Mesenchymal stem cell (in vitro differentiated cells and primary cell): Measurements from ENCODE around the gene MAN2B2.

Experiments used
- DNase-seq: peaks from one replicate; pipeline ENCODE4 v3.0.0-alpha.2; 2013
- H2AFZ ChIP-seq: one replicate; pipeline ENCODE4 v1.6.1; 2013; ENCODE audit warnings: low read depth, mild to moderate bottlenecking, control low read depth, inconsistent platforms, low read length, moderate library complexity
- H2AK5ac ChIP-seq: 2 replicates; pipeline ENCODE4 v1.6.1; 2013; ENCODE audit warnings: low read length, moderate library complexity, mild to moderate bottlenecking, inconsistent platforms; ENCODE audit not compliant: severe bottlenecking
- H2BK120ac ChIP-seq: one replicate; pipeline ENCODE4 v1.6.1; 2013; ENCODE audit warnings: low read depth, mild to moderate bottlenecking, inconsistent platforms, low read length, moderate library complexity
- H2BK12ac ChIP-seq, 2 experiments: one replicate each; pipeline ENCODE4 v1.6.1; 2013; ENCODE audit warnings: inconsistent platforms in 2 of 2, low read length in 2 of 2, mild to moderate bottlenecking in 2 of 2, moderate library complexity in 2 of 2, control low read depth in 1 of 2
- H2BK15ac ChIP-seq: one replicate; pipeline ENCODE4 v1.6.1; 2013; ENCODE audit warnings: mild to moderate bottlenecking, low read depth, inconsistent platforms; ENCODE audit not compliant: poor library complexity, severe bottlenecking
- H2BK5ac ChIP-seq: 2 replicates; pipeline ENCODE4 v1.6.1; 2013; ENCODE audit warnings: low read depth, mild to moderate bottlenecking, low read length, control low read depth, inconsistent platforms; ENCODE audit not compliant: poor library complexity, severe bottlenecking
- H3K14ac ChIP-seq, 2 experiments: one replicate each; pipeline ENCODE4 v1.6.1; 2013; ENCODE audit warnings: inconsistent platforms in 2 of 2, low read length in 2 of 2, control low read depth in 1 of 2, mild to moderate bottlenecking in 1 of 2, moderate library complexity in 1 of 2
- H3K18ac ChIP-seq, 2 experiments: one replicate each; pipeline ENCODE4 v1.6.1; 2013; ENCODE audit warnings: inconsistent platforms in 2 of 2, low read length in 2 of 2, control low read depth in 1 of 2, low read depth in 1 of 2, mild to moderate bottlenecking in 1 of 2
- H3K23ac ChIP-seq, 2 experiments: one replicate each; pipeline ENCODE4 v1.6.1; 2013; ENCODE audit warnings: inconsistent platforms in 2 of 2, low read length in 2 of 2, mild to moderate bottlenecking in 2 of 2, moderate library complexity in 2 of 2, control low read depth in 1 of 2
- H3K27ac ChIP-seq: 2 replicates; pipeline ENCODE4 v1.5.1; 2013; ENCODE audit warnings: mild to moderate bottlenecking, moderate library complexity, low read length, control low read depth, inconsistent platforms; ENCODE audit not compliant: poor library complexity, severe bottlenecking
- H3K27me3 ChIP-seq, 2 experiments: 2 replicates each; pipeline versions ENCODE4 v1.6.1 to v1.7.0; 2013; ENCODE audit warnings: low read length in 2 of 2, mild to moderate bottlenecking in 2 of 2, moderate library complexity in 2 of 2, control low read depth in 1 of 2, inconsistent platforms in 1 of 2; ENCODE audit not compliant: control insufficient read depth in 1 of 2, insufficient read depth in 1 of 2
- H3K36me3 ChIP-seq, 2 experiments: 2 replicates each; pipeline versions ENCODE4 v1.6.1 to v1.7.0; 2013; ENCODE audit warnings: low read length in 2 of 2, control low read depth in 1 of 2, inconsistent platforms in 1 of 2, low read depth in 1 of 2, mild to moderate bottlenecking in 1 of 2; ENCODE audit not compliant: insufficient read depth in 2 of 2, control insufficient read depth in 1 of 2
- H3K4ac ChIP-seq, 2 experiments: one replicate each; pipeline ENCODE4 v1.6.1; 2013; ENCODE audit warnings: inconsistent platforms in 2 of 2, low read length in 2 of 2, mild to moderate bottlenecking in 2 of 2, moderate library complexity in 2 of 2, control low read depth in 1 of 2, low read depth in 1 of 2
- H3K4me1 ChIP-seq: 2 replicates; pipeline ENCODE4 v1.6.1; 2013; ENCODE audit warnings: low read depth, low read length, control low read depth; ENCODE audit not compliant: control insufficient read depth, insufficient read depth
- H3K4me2 ChIP-seq: 2 replicates; pipeline ENCODE4 v1.6.1; 2013; ENCODE audit warnings: low read length, mild to moderate bottlenecking, inconsistent platforms; ENCODE audit not compliant: poor library complexity, severe bottlenecking
- H3K4me3 ChIP-seq, 2 experiments: 2 replicates each; pipeline versions ENCODE4 v1.5.1 to v1.7.0; 2013; ENCODE audit warnings: low read length in 2 of 2, mild to moderate bottlenecking in 2 of 2, control low read depth in 1 of 2, low read depth in 1 of 2; ENCODE audit not compliant: insufficient read depth in 1 of 2
- H3K79me1 ChIP-seq: replicated peaks from 2 replicates; pipeline ENCODE4 v1.6.1; 2013; ENCODE audit warnings: mild to moderate bottlenecking, control low read depth, low read length, inconsistent platforms; ENCODE audit not compliant: poor library complexity, severe bottlenecking
- H3K9ac ChIP-seq: 2 replicates; pipeline ENCODE4 v1.7.0; 2013; ENCODE audit warnings: mild to moderate bottlenecking, low read length, moderate library complexity
- H3K9me3 ChIP-seq: 2 replicates; pipeline ENCODE4 v1.7.0; 2013; ENCODE audit warnings: mild to moderate bottlenecking, low read length; ENCODE audit not compliant: control insufficient read depth
- H4K8ac ChIP-seq: one replicate; pipeline ENCODE4 v1.6.1; 2013; ENCODE audit warnings: inconsistent platforms, mild to moderate bottlenecking, low read length, moderate library complexity
- H4K91ac ChIP-seq: one replicate; pipeline ENCODE4 v1.6.1; 2013; ENCODE audit warnings: mild to moderate bottlenecking, low read length, inconsistent platforms
- WGBS: methylation state at CpG from one replicate; pipeline ENCODE4 v1.1.7; 2013; ENCODE audit warnings: mixed read lengths; 5-methylcytosine and 5-hydroxymethylcytosine counted together

The MAN2B2 gene

DNA sequence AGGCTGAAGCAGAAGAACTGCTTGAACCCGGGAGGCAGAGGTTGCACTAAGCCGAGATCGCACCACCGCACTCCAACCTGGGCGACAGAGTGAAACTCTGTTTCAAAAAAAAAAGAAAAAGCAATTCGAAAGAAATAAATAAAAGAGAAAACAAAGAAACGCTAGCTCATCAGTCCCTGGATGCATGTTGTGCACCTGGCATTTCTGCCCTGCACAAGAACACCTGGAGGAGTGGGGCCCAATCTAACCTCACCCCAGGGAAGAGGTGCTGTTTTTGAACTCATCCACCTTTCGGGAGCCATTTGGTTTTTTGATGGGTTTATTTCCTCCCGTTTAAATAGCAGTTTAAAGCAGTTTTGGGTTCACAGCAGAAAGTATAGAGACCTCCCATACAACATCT is 59.8 kb downstream of the MAN2B2 start:
- H2BK15ac ChIP-seq: no peak overlapping the region
- 97% methylated on average over 8 of the region's 9 CpGs for WGBS
- H3K27ac ChIP-seq: no peak overlapping the region
- no peak overlapping the region for H4K91ac ChIP-seq
- H3K4ac ChIP-seq: no peak overlapping the region
- H2BK12ac ChIP-seq: no peak overlapping the region
- no peak overlapping the region for H3K9ac ChIP-seq
- no peak overlapping the region for H3K4me3 ChIP-seq
- no peaks in the 10 kb centered on the region for H3K27me3 ChIP-seq
- no peak overlapping the region for H3K14ac ChIP-seq
- no peak overlapping the region for H4K8ac ChIP-seq
- H3K23ac ChIP-seq: no peak overlapping the region
- H3K79me1 ChIP-seq: no peaks in the 10 kb centered on the region
- no peak for DNase-seq
- H3K9me3 ChIP-seq: no peaks in the 10 kb centered on the region
- no peaks in the 10 kb centered on the region for H3K36me3 ChIP-seq
- no peak overlapping the region for H2AK5ac ChIP-seq
- H3K4me1 ChIP-seq: no peaks in the 10 kb centered on the region
- H3K18ac ChIP-seq: no peak overlapping the region
- no peak overlapping the region for H3K4me2 ChIP-seq
- no peak overlapping the region for H2BK5ac ChIP-seq
- H2AFZ ChIP-seq: no peak overlapping the region
- H2BK120ac ChIP-seq: no peak overlapping the region

- Histone ChIP-seq H2AK5ac (no peak overlapping the region), H3K4me1 (peaks cover 8% of the 10 kb centered on the region), H2BK12ac (no peak overlapping the region), H3K9me3 (no peaks in the 10 kb centered on the region), H3K9ac (no peak overlapping the region), H2BK5ac (no peak overlapping the region), H3K23ac (no peak overlapping the region), H3K27ac (no peak overlapping the region), H3K36me3 (peaks cover 9 to 19% of the 10 kb centered on the region in 2 experiments), H4K91ac (no peak overlapping the region), H3K18ac (no peak overlapping the region), H4K8ac (no peak overlapping the region), H2AFZ (no peak overlapping the region), H3K4me3 (no peak overlapping the region), H3K79me1 (peaks cover 6% of the 10 kb centered on the region), H3K4me2 (no peak overlapping the region), H2BK120ac (no peak overlapping the region), H2BK15ac (no peak overlapping the region), H3K4ac (no peak overlapping the region), H3K27me3 (no peaks in the 10 kb centered on the region), H3K14ac (no peak overlapping the region)
- WGBS: 95% methylated on average over 12 of the region's 14 CpGs
- DNase-seq: no peak
Observed at GRCh38 chr4:6639137-6639680, 64.2 kb downstream of the MAN2B2 start.

DNA sequence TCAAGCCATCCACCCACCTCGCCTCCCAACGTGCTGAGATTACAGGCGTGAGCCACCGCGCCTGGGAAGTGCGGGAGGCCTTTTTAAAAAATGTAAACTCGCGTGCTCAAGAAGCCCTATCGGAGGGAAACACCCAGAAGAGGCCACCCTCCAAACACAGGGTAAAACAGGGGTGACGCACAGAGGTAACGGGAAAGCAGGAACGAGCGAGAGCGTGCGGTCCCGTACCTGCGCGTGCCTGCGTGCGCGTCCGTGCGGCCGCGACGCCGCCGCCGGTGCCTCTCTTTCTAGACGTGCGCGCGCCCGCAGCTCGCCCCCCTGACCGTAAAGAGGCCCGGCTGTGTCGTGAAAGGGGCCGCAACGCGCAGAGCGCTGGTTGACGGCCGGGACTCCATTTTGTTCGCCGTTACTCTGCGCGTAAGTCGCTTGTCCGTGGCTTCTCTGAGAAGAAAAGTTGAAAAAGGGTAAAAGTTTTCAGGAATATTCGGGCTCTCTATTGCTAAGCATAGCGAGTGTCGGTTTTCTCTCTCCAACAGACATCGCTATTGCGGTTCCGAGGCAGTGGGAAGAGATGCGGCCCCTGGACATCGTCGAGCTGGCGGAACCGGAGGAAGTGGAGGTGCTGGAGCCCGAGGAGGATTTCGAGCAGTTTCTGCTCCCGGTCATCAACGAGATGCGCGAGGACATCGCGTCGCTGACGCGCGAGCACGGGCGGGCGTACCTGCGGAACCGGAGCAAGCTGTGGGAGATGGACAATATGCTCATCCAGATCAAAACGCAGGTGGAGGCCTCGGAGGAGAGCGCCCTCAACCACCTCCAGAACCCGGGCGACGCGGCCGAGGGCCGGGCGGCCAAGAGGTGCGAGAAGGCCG is 65.5 kb downstream of the MAN2B2 start, which contains the start of gene MRFAP1:
MRFAP1 (plus strand) TSS at position 394 of the 872 bp plus-strand sequence; CDS start at position 572, 178 bp downstream.
- DNase-seq: peak; percentile 94
- H3K27ac ChIP-seq: peak within 1 kb of the TSS; percentile 93
- peak within 1 kb of the TSS; percentile 67 for H2AFZ ChIP-seq
- H4K8ac ChIP-seq: peak within 1 kb of the TSS; percentile 91
- H3K36me3 ChIP-seq: peaks cover 9 to 19% of the 10 kb centered on the region in 2 experiments
- no peak within 1 kb of the TSS for H2BK15ac ChIP-seq
- H2AK5ac ChIP-seq: no peak within 1 kb of the TSS
- H3K9ac ChIP-seq: peak within 1 kb of the TSS; percentile 99
- H3K18ac ChIP-seq: peak within 1 kb of the TSS; percentile 56 to 91
- H3K9me3 ChIP-seq: no peaks in the 10 kb centered on the region
- H3K4me3 ChIP-seq: peak within 1 kb of the TSS; percentile 83 to 95
- H4K91ac ChIP-seq: peak within 1 kb of the TSS; percentile 63
- peak within 1 kb of the TSS; percentile 82 for H3K4me2 ChIP-seq
- peak within 1 kb of the TSS in 1 of 2 experiments; percentile 97 for H3K23ac ChIP-seq
- peaks cover 8% of the 10 kb centered on the region for H3K4me1 ChIP-seq
- peaks cover 8% of the 10 kb centered on the region for H3K79me1 ChIP-seq
- WGBS: under 1% methylated on average over 84 of the region's 90 CpGs
- no peaks in the 10 kb centered on the region for H3K27me3 ChIP-seq
- no peak within 1 kb of the TSS for H2BK120ac ChIP-seq
- H3K4ac ChIP-seq: peak within 1 kb of the TSS; percentile 45 to 89
- no peak within 1 kb of the TSS for H2BK12ac ChIP-seq
- no peak within 1 kb of the TSS for H2BK5ac ChIP-seq
- H3K14ac ChIP-seq: peak within 1 kb of the TSS in 1 of 2 experiments; percentile 63
